ENCODE measurements around the gene FBXO44.

The FBXO44 gene

DNA sequence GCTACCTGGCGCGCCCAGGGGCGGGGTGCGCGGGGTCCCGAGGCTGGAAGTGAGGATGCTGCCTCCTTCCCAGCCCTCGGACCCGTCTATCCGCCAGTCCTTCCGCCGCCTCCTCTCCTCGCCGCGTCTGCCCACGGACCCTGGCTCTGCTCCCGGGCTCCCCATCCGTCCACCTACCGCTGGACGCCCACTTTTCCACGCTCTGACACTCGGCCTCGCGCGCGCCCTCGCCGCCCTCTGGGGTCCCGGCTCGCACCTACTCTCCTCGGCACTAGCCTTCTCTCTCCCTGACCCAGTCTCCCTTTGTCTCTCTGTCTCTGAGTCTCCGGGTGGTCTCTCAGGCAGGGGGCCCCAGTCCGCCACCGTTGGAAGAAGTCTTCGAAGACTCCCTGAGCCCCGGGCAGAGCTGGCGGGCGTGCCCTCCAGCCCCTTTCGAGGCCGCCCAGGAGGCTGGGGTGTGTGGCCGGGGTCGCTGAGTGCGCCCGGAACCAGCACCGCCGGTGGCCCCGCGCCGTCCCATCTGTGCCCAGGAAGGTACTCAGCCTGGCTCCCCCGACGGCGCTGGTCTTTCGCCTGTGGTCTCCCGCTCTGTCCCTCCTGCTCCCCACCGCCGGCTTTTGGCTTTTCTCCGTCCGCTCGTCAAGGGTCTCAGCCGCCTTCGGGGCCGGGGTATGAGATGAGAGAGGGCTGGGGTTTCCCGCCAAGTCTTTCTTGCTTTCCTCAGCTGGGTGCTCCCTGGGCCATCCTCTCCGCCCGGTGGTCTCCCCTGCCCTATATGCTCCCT, 37.4 kb downstream of the FBXO44 start:
- DNase-seq, result no peak

GRCh38 chr1:11693024-11693590, 38.4 kb downstream of the FBXO44 start:
- peak; percentile 54 for DNase-seq

GRCh38 chr1:11693917-11694316, 39.2 kb downstream of the FBXO44 start:
- no peak for DNase-seq

- no peak for DNase-seq
Observed at GRCh38 chr1:11695861-11696260, 41.2 kb downstream of the FBXO44 start.

GRCh38 chr1:11697188-11697892, 42.7 kb downstream of the FBXO44 start:
- DNase-seq, result no peak

- DNase-seq, result no peak
Observed at GRCh38 chr1:11697893-11698210, 43.2 kb downstream of the FBXO44 start.

GRCh38 chr1:11700601-11701467, 46.2 kb downstream of the FBXO44 start:
- DNase-seq, result no peak

DNA sequence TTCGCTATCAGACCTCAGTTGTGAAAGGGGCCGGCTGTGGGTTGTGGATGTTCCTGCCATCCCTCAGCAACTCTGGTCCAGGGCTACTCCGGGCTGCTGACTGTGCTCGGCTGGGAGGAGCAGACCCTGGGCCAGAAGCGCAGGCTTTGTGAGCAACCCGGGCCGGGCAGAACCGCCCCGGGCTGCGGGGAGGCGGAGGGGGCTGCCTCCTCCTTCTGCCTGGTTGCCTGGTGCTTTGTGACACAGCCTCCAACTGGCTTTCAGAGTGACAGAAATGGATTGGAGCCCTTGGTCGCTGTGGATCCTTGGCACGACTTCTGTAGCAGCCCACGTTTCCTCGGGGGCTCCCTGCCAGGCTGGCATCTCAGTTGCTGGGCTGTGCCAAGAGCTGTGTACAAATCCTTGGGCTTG, 46.9 kb downstream of the FBXO44 start:
- no peak for DNase-seq

DNA sequence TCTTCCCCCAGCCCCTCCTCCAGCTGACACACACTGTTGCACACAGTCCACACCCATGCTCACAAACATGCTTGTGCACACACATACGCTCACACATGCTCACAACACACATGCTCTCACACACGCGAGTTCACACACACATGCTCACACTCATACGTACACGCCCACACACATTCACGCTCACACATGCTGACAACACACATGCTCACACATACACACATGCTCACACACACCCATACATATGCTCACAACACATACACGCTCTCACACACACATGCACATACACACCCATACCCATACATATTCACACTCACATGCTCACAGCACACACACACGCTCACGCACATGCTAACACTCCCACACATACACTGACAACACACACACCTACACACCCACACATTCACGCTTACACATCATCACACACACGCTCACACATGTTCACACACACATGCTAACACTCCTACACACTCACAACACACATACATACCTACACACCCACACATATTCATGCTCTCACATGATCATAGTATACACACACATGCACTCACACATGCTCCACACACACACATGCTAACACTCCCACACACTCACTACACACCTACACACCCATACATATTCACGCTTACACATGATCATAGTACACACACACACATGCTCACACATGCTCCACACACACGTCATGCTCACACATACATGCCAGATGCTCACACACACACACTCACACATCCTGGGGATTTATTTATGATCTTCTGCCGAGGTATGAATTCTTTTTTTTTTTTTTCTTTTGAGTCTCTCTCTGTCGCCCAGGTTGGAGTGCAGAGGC, 47.5 kb downstream of the FBXO44 start:
- DNase-seq, result no peak

- no peak for DNase-seq
Observed at GRCh38 chr1:11703357-11704193, 48.9 kb downstream of the FBXO44 start.

DNA sequence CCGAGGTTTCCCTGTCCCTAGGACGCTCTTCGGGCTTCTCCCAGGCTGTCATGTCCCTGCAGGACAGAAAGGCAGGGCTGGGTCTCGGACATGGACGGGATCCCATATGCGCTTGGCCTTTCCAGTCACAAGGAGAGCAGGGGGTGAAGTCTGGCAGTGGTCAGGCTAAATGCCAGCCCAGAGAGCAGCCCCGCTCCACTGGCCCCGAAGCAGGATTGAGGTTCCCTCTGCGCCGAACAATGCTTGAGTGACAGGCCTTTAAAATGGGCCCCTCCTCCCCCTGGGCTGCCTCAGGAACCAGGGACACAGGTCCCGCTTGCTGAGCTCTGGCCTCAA, 49.5 kb downstream of the FBXO44 start:
- DNase-seq, result no peak

DNA sequence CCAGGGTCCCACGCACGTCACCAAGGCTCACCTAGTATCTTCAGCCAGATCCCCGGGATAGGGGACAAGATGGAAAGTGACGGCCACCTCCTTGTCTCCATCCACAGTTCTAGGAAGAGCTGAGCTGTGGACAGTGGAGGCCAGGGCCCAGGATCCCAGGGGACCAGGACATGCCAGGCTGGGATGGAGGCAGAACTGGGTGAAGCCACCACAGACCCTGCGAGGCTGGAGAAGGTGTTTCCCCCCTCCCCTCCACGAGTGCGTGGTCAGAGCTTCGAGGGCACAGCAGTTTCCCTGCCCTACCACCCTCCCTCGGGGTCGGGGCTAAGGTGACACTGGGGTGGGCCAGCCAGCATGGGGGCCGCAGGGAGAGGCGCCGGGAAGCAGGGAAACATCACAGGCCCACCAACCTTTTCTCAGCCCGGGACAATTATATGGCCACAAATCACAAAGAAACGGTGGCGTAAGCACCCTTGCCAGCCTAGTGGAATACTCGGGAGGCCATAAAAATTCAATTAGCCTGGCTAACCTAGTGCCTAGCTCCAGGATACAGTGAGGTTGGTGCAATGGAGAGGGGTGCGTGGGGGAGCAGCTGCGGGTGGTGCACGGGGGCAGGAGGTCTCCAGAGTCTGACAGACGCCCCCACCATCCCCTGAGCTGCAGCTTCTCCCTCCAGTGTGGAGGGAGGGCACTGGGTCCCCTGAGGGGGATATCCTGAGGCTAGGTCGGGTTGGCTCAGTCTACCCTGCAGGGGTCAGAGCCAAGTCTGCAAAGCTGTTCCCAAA, 50.2 kb downstream of the FBXO44 start:
- no peak for DNase-seq

- DNase-seq, result no peak
Observed at GRCh38 chr1:11705596-11705995, 50.9 kb downstream of the FBXO44 start.

DNA sequence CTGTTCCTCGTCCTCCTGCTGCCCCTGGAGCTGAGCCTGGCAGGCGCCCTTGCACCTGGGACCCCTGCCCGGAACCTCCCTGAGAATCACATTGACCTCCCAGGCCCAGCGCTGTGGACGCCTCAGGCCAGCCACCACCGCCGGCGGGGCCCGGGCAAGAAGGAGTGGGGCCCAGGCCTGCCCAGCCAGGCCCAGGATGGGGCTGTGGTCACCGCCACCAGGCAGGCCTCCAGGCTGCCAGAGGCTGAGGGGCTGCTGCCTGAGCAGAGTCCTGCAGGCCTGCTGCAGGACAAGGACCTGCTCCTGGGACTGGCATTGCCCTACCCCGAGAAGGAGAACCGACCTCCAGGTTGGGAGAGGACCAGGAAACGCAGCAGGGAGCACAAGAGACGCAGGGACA, 51.6 kb downstream of the FBXO44 start:
- no peak for DNase-seq

DNA sequence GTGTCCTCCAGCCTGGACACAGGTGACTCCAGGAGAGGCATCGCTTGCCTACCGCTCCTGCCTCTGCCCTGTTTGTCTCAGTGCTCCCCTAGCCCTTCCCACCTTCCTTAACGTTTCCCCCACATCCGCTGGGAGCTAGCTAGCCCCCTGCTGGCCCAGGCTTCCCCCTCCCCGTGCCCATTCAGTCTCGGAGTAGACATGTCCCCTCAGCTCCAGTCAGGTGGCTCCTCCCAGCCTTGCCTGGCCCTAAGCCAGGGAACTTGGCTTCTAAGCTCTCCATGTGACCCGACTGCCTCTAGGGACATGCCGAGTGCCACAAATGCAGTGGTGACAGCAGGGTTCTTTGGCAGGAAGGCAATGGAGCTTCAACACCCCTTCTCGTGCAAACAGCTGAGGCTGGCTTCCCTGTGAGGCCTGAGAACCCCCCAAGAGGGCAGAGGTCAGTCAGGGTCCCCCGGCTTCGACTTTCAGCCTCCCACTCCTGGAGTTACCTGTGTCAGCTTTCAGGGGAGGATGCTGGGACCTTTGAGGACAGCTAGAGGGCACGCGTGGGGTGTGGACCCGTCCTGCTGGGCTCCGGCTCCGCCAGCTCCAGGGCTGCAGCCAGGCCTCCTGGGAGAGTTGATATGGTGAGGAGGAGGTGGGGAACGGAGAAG, 53.1 kb downstream of the FBXO44 start:
- no peak for DNase-seq

DNA sequence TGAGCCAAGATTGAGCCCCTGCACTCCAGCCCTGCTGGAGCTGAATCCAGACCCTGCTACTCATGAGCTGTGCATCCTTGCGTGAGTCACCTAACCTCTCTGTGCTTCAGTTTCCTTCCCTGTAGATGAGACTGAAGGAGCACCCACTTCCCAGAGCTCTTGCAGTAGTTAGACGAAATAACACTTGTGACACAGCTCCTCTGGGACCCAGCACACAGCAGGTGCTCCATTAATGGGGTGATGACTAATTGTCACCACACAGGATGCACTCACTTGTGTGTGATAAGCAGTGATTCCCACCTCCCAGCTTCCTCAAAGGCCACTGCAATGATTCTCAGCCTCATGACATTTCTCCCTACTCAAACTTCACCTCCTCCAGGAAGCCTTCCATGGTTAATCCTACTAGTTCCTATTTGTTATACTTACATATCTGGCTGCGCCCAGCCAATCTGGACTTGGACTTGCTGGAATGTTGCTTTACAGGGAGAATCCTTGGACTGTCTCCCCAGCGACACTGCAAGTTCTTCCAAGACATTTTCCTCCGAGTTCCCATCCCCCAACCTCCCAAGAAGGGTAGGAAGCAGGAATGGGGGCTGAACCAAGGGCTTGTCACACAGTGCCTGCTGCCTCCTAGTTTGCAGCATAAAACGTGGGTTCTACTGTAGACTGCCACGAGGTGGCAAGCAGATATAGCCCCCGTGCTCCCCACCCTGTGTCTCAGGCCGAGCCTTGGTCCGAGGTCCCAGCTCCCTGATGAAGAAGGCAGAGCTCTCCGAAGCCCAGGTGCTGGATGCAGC, 54.1 kb downstream of the FBXO44 start:
- DNase-seq, result no peak

GRCh38 chr1:11711490-11711889, 56.8 kb downstream of the FBXO44 start:
- DNase-seq, result no peak

- no peak for DNase-seq
Observed at GRCh38 chr1:11712285-11712684, 57.6 kb downstream of the FBXO44 start.
